ENCODE data around the gene MITD1. TPM values are rescaled to one million over a fixed set of nuclear protein-coding genes. Genes with fewer than 3 reads are reported as not detected.

The MITD1 gene
- total RNA-seq, 1 experiment from 2014 or later: 36.0 TPM

DNA sequence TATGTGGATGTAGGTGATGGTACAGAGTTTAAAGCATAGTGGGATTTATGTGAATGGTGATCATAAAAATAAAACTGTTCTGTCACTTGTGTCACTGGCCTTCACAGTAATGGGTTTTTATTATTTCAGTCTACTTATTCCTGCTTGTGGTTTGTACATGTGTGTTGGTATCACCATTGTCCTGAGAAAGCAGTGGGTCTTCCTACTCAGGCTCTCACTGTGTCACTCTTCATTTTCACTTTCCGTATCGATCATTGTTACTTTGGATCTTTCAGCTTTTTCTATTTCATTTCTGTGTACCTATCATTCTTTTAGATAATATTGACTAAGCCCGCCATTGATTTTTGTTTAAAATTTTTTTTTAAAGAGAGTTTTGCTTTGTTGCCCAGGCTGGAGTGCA, 7.5 kb upstream of the MITD1 start:
- intact Hi-C loops (cut with micrococcal nuclease; ENCODE audit: unreplicated experiment): no loop called here
- Histone ChIP-seq H3K9me3 (ENCODE audit: control insufficient read depth, insufficient read depth, low read depth, low read length) (no peaks in the 10 kb centered on the region), H3K4me1 (ENCODE audit: control insufficient read depth, insufficient read depth, low read length) (no peaks in the 10 kb centered on the region), H3K36me3 (ENCODE audit: control insufficient read depth, insufficient read depth, low read length) (no peaks in the 10 kb centered on the region), H3K27ac (ENCODE audit: low read length) (no peak overlapping the region), H3K27me3 (ENCODE audit: control insufficient read depth, insufficient read depth, low read length) (no peaks in the 10 kb centered on the region), H3K4me3 (ENCODE audit: low read depth in 2 of 2, low read length in 2 of 2) (no peak overlapping the region)
- DNase-seq (ENCODE audit: low read depth, low spot score): no peak
- ChIA-PET CTCF (no interaction called here), POLR2A (no interaction called here)
- TF ChIP-seq SIN3A (IDR thresholded peaks at IDR 0.05; ENCODE audit: borderline replicate concordance, insufficient read depth, low read depth, low read length): no peak
- no peak for ATAC-seq
- in situ Hi-C loops (cut with HindIII; ENCODE audit: low pct_unique_long_range_greater_than_20kb, low sequenced_read_pairs): no loop called here
- no TSS peak for BruUV-seq (replicated peaks)

DNA sequence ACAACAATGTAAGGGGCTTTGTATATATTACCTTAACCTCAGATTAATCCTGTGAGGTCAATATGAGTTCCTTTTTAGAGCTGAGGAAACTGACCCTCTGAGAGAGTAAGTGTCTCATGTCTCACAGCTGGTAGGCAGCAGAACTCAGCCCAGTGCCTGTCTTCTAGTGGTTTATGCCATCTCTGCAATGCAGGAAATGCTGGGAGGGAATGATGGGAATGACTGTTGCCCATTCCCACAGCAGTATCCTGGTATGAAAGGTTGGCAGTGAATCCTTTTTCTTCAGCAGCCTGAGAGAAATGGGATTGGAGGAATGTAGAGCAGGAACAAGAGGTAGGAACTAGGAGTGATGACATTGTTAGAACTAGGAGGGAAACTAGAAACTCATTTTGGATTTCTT, 6.2 kb upstream of the MITD1 start:
- Histone ChIP-seq H3K27ac (ENCODE audit: low read length) (no peak overlapping the region), H3K9me3 (ENCODE audit: control insufficient read depth, insufficient read depth, low read depth, low read length) (no peaks in the 10 kb centered on the region), H3K4me3 (ENCODE audit: low read depth in 2 of 2, low read length in 2 of 2) (no peak overlapping the region), H3K36me3 (ENCODE audit: control insufficient read depth, insufficient read depth, low read length) (no peaks in the 10 kb centered on the region), H3K4me1 (ENCODE audit: control insufficient read depth, insufficient read depth, low read length) (peaks cover 6% of the 10 kb centered on the region), H3K27me3 (ENCODE audit: control insufficient read depth, insufficient read depth, low read length) (no peaks in the 10 kb centered on the region)
- DNase-seq (ENCODE audit: low read depth, low spot score) (no peak), ATAC-seq (no peak)
- TF ChIP-seq POLR2AphosphoS5 (IDR thresholded peaks at IDR 0.05; ENCODE audit: low read depth, low read length): no peak
- TF ChIP-seq, protein P1, sequence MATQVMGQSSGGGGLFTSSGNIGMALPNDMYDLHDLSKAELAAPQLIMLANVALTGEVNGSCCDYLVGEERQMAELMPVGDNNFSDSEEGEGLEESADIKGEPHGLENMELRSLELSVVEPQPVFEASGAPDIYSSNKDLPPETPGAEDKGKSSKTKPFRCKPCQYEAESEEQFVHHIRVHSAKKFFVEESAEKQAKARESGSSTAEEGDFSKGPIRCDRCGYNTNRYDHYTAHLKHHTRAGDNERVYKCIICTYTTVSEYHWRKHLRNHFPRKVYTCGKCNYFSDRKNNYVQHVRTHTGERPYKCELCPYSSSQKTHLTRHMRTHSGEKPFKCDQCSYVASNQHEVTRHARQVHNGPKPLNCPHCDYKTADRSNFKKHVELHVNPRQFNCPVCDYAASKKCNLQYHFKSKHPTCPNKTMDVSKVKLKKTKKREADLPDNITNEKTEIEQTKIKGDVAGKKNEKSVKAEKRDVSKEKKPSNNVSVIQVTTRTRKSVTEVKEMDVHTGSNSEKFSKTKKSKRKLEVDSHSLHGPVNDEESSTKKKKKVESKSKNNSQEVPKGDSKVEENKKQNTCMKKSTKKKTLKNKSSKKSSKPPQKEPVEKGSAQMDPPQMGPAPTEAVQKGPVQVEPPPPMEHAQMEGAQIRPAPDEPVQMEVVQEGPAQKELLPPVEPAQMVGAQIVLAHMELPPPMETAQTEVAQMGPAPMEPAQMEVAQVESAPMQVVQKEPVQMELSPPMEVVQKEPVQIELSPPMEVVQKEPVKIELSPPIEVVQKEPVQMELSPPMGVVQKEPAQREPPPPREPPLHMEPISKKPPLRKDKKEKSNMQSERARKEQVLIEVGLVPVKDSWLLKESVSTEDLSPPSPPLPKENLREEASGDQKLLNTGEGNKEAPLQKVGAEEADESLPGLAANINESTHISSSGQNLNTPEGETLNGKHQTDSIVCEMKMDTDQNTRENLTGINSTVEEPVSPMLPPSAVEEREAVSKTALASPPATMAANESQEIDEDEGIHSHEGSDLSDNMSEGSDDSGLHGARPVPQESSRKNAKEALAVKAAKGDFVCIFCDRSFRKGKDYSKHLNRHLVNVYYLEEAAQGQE (IDR thresholded peaks at IDR 0.05; ENCODE audit: insufficient read depth in 1 of 2, low read depth in 2 of 2, low read length in 1 of 2): no peak
- no peak for TF ChIP-seq TCF7L2 (IDR thresholded peaks at IDR 0.05; ENCODE audit: low read depth, low read length)
- no peak for TF ChIP-seq SIN3A (IDR thresholded peaks at IDR 0.05; ENCODE audit: borderline replicate concordance, insufficient read depth, low read depth, low read length)
- TF ChIP-seq, protein P2, sequence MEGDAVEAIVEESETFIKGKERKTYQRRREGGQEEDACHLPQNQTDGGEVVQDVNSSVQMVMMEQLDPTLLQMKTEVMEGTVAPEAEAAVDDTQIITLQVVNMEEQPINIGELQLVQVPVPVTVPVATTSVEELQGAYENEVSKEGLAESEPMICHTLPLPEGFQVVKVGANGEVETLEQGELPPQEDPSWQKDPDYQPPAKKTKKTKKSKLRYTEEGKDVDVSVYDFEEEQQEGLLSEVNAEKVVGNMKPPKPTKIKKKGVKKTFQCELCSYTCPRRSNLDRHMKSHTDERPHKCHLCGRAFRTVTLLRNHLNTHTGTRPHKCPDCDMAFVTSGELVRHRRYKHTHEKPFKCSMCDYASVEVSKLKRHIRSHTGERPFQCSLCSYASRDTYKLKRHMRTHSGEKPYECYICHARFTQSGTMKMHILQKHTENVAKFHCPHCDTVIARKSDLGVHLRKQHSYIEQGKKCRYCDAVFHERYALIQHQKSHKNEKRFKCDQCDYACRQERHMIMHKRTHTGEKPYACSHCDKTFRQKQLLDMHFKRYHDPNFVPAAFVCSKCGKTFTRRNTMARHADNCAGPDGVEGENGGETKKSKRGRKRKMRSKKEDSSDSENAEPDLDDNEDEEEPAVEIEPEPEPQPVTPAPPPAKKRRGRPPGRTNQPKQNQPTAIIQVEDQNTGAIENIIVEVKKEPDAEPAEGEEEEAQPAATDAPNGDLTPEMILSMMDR (IDR thresholded peaks at IDR 0.05): no peak
- in situ Hi-C loops (cut with HindIII; ENCODE audit: low pct_unique_long_range_greater_than_20kb, low sequenced_read_pairs) (no loop called here), intact Hi-C loops (cut with micrococcal nuclease; ENCODE audit: unreplicated experiment) (no loop called here)
- no TSS peak for BruUV-seq (replicated peaks)
- ChIA-PET POLR2A (interaction anchor here (0.7 kb wide), 1 partner anchor 11 kb away, joined by 3 read pairs; no protein-coding TSS in a partner anchor), CTCF (no interaction called here)

DNA sequence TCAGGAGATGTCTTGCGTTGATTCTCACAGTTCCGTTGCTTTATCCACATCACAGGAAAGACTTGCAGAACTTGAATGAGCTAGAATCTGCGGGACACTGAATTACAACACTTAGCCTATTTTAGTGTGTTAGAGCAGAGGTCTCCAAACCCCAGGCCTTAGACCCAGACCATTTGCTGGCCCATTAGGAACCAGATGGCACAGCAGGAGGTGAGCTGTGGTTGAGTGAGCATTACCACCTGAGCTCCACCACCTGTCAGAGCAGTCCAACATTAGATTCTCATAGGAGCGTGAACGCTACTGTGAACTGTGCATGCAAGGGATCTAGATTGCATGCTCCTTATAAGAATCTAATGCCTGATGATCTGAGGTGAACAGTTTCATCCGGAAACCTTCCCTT, 4.0 kb upstream of the MITD1 start:
- H3K4me3 ChIP-seq (ENCODE audit: low read depth in 2 of 2, low read length in 2 of 2): no peak overlapping the region
- ATAC-seq (no peak), DNase-seq (ENCODE audit: low read depth, low spot score) (no peak)
- ChIA-PET POLR2A (no interaction called here), CTCF (no interaction called here)
- H3K4me1 ChIP-seq (ENCODE audit: control insufficient read depth, insufficient read depth, low read length): peaks cover 8% of the 10 kb centered on the region
- no peaks in the 10 kb centered on the region for H3K27me3 ChIP-seq (ENCODE audit: control insufficient read depth, insufficient read depth, low read length)
- peaks cover 4% of the 10 kb centered on the region; the same call in 1 of the 2 replicates for H3K36me3 ChIP-seq (ENCODE audit: control insufficient read depth, insufficient read depth, low read length)
- intact Hi-C loops (cut with micrococcal nuclease; ENCODE audit: unreplicated experiment): loop anchor here (5.0 kb wide), 1 partner anchor 152 kb away; the partner anchor contains the start of genes EIF5B and TXNDC9
- BruUV-seq (replicated peaks): no TSS peak
- TF ChIP-seq SIN3A (IDR thresholded peaks at IDR 0.05; ENCODE audit: borderline replicate concordance, insufficient read depth, low read depth, low read length): no peak
- TF ChIP-seq TCF7L2 (IDR thresholded peaks at IDR 0.05; ENCODE audit: low read depth, low read length): no peak
- TF ChIP-seq, protein P2 (IDR thresholded peaks at IDR 0.05): no peak
- TF ChIP-seq, protein P1 (IDR thresholded peaks at IDR 0.05; ENCODE audit: insufficient read depth in 1 of 2, low read depth in 2 of 2, low read length in 1 of 2): no peak
- no peak for TF ChIP-seq POLR2AphosphoS5 (IDR thresholded peaks at IDR 0.05; ENCODE audit: low read depth, low read length)
- H3K27ac ChIP-seq (ENCODE audit: low read length): no peak overlapping the region
- H3K9me3 ChIP-seq (ENCODE audit: control insufficient read depth, insufficient read depth, low read depth, low read length): no peaks in the 10 kb centered on the region
- in situ Hi-C loops (cut with HindIII; ENCODE audit: low pct_unique_long_range_greater_than_20kb, low sequenced_read_pairs): no loop called here

All from Panc1 (cell line).